Caco-2 (cell line): ENCODE data around the gene RGL4. TPM values are rescaled to one million over a fixed set of nuclear protein-coding genes. Genes with fewer than 3 reads are reported as not detected.

Experiments
- BruUV-seq: library from RNA; stranded (reverse); fragments of 400-500 nt; replicated peaks from 2 replicates; lab custom pipeline; 2021; lab: Mats Ljungman, UMichigan
- CTCF ChIA-PET: fragments of 300-600 bp; sonication (Branson Sonifier 250); formaldehyde crosslinking; loops from one replicate; lab custom pipeline; 2022; ENCODE audit warnings: antibody characterized with exemption; lab: Charles Lee
- POLR2A ChIA-PET: fragments of 300-600 bp; sonication (Branson Sonifier 250); formaldehyde crosslinking; loops from one replicate; lab custom pipeline; 2022; ENCODE audit warnings: antibody characterized with exemption; lab: Charles Lee
- DNase-seq, 2 experiments: peaks; one replicate each; pipeline versions ENCODE4 v3.0.0 to v3.0.0-alpha.2; 2020 to 2022
- H3K27me3 ChIP-seq: replicated peaks from 2 replicates; pipeline ENCODE4 v1.6.0; 2011; ENCODE audit warnings: low read length; ENCODE audit not compliant: control insufficient read depth, insufficient read depth
- H3K36me3 ChIP-seq: 2 replicates; pipeline ENCODE4 v1.5.1; 2011; ENCODE audit warnings: low read length; ENCODE audit not compliant: control insufficient read depth, insufficient read depth
- H3K4me1 ChIP-seq: fragments of 250-450 bp; sonication (Bioruptor Pico); 2 replicates; pipeline ENCODE4 v1.5.1; 2020; ENCODE audit warnings: mild to moderate bottlenecking
- H3K4me3 ChIP-seq: 2 replicates; pipeline ENCODE4 v1.5.1; 2011; ENCODE audit warnings: low read depth, mild to moderate bottlenecking, control low read depth, low read length
- H3K9me3 ChIP-seq: fragments of 250-450 bp; sonication (Bioruptor Pico); 2 replicates; pipeline ENCODE4 v1.5.1; 2020; ENCODE audit warnings: mild to moderate bottlenecking, moderate library complexity
- H3K27ac Mint-ChIP-seq: one replicate; pipeline ENCODE4 v1.8.0; 2022; ENCODE audit warnings: mixed read lengths; ENCODE audit not compliant: unreplicated experiment
- H3K27me3 Mint-ChIP-seq: one replicate; pipeline ENCODE4 v1.8.0; 2022; ENCODE audit warnings: mixed read lengths; ENCODE audit not compliant: insufficient read depth, unreplicated experiment
- H3K36me3 Mint-ChIP-seq: one replicate; pipeline ENCODE4 v1.8.0; 2022; ENCODE audit warnings: mild to moderate bottlenecking, mixed read lengths; ENCODE audit not compliant: insufficient read depth, unreplicated experiment
- H3K4me1 Mint-ChIP-seq: one replicate; pipeline ENCODE4 v1.8.0; 2022; ENCODE audit warnings: low read depth, mixed read lengths; ENCODE audit not compliant: unreplicated experiment
- H3K4me3 Mint-ChIP-seq: one replicate; pipeline ENCODE4 v1.8.0; 2022; ENCODE audit warnings: mild to moderate bottlenecking, moderate library complexity, mixed read lengths; ENCODE audit not compliant: unreplicated experiment
- H3K9me3 Mint-ChIP-seq: one replicate; pipeline ENCODE4 v1.8.0; 2022; ENCODE audit warnings: mixed read lengths; ENCODE audit not compliant: unreplicated experiment
- intact Hi-C: fragments of 100-400 bp; cut with micrococcal nuclease; formaldehyde crosslinking; loops from one replicate; pipeline ENCODE4 v1.10.0; 2022; ENCODE audit not compliant: unreplicated experiment
- total RNA-seq: library from RNA; stranded (reverse); gene quantifications from 2 replicates; pipeline ENCODE4 v1.2.3, GENCODE V29; 2022
- TF ChIP-seq, protein P1 (sequence below), 2 experiments: fragments of 200-600 bp in 1 of 2; IDR thresholded peaks; 1 replicate in 1 of 2; 2 replicates in 1 of 2; pipeline versions ENCODE4 v1.5.1 to v1.8.0; 2011 to 2022; ENCODE audit warnings: antibody characterized with exemption in 1 of 2, control low read depth in 1 of 2, inconsistent platforms in 1 of 2, low read depth in 1 of 2, low read length in 1 of 2, mild to moderate bottlenecking in 1 of 2, moderate library complexity in 1 of 2; ENCODE audit not compliant: insufficient read depth in 1 of 2, severe bottlenecking in 1 of 2, unreplicated experiment in 1 of 2

Gene RGL4
- total RNA-seq, 1 experiment from 2014 or later: not detected

DNA sequence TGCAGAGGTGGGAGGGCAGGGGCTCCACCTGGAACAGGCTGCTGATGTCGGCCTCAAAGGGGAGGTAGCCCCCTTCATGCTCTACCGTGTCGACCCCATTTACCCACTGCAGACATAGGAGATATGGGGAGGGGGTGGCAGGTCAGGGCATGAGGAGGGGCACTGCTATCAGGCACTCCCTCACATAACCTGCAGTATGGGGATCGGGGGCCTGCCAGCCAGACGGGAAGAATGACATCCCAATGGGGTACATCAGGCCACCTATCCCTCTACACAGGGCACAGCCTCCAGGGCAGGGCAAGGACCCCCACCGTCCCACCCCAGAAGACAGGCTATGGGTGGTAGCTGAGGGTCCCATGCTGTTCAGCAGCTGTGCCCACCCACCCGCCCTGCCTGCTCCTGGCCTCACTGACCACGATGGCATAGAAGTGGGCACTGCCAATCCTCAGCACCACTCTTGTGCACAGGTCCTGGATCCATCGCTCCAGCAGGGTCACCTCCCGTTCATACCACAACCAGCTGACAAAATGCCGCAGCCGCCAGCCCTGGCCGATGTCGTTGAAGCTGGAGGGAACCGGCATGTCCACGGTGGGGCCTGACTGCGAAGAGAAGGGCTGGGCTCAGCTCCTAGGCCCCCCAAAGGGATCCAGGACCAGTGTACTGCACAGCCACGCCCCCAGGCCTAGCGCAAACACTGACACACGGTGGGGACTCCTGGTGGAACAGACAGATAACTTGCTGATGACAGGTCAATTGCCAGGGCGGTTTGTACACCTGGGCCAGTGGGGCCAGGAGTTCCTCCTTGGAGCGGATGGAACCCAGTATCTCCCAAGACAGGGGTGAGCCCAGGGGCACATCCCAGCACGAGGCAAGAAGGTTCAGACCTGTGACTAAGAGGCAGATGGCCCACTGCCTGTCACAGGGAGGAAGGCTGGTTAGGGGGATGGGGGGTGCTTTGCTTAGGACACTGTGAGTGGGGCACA, 24.1 kb downstream of the RGL4 start:
- TF ChIP-seq, protein P1, sequence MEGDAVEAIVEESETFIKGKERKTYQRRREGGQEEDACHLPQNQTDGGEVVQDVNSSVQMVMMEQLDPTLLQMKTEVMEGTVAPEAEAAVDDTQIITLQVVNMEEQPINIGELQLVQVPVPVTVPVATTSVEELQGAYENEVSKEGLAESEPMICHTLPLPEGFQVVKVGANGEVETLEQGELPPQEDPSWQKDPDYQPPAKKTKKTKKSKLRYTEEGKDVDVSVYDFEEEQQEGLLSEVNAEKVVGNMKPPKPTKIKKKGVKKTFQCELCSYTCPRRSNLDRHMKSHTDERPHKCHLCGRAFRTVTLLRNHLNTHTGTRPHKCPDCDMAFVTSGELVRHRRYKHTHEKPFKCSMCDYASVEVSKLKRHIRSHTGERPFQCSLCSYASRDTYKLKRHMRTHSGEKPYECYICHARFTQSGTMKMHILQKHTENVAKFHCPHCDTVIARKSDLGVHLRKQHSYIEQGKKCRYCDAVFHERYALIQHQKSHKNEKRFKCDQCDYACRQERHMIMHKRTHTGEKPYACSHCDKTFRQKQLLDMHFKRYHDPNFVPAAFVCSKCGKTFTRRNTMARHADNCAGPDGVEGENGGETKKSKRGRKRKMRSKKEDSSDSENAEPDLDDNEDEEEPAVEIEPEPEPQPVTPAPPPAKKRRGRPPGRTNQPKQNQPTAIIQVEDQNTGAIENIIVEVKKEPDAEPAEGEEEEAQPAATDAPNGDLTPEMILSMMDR (IDR thresholded peaks at IDR 0.05; ENCODE audit: insufficient read depth in 1 of 2, low read depth in 1 of 2, low read length in 1 of 2, severe bottlenecking in 1 of 2, unreplicated experiment in 1 of 2): no peak
- Histone ChIP-seq H3K4me1 (peaks cover 4% of the 10 kb centered on the region; the same call in 1 of the 2 replicates), H3K4me3 (no peak overlapping the region), H3K27me3 (no peaks in the 10 kb centered on the region), H3K9me3 (no peaks in the 10 kb centered on the region), H3K36me3 (no peaks in the 10 kb centered on the region; the same call in 1 of the 2 replicates)
- BruUV-seq: no TSS peak
- CTCF ChIA-PET: no interaction called here
- H3K27ac Mint-ChIP-seq: no peak overlapping the region
- peak overlapping the region; percentile 74 for H3K4me3 Mint-ChIP-seq
- intact Hi-C loops: no loop called here
- H3K4me1 Mint-ChIP-seq: no peaks in the 10 kb centered on the region
- H3K9me3 Mint-ChIP-seq: no peaks in the 10 kb centered on the region
- H3K36me3 Mint-ChIP-seq: peaks cover 36% of the 10 kb centered on the region
- peak in 1 of 2 experiments; percentile 15 for DNase-seq
- H3K27me3 Mint-ChIP-seq: no peaks in the 10 kb centered on the region
- POLR2A ChIA-PET: interaction anchor here (0.6 kb wide), 1 partner anchor 84 kb away, joined by 3 read pairs; no protein-coding TSS in a partner anchor

DNA sequence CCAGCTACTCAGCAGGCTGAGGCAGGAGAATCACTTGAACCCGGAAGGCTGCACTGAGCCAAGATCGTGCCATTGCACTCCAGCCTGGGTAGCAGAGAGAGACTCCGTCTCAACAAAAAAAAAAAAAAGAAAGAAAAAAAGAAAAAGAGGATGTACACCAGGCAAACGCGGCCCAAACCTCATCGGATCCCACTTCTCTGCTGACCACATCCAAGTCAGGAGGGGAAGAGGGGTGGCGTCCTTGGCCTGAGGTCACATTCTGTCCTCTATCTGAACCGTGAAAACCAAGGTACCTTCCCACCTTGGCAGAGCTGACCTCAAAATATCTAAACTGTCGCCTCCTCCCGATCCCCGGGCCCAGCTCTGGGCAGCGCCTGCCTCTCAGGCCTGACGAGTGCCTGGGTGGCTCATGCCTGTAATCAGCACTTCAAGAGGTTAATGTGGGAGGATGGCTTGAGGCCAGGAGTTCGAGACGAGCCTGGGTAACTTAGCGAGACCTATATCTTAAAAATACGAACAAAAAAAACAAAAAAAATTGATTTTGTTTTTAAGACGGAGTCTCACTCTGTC, 25.1 kb downstream of the RGL4 start:
- Mint-ChIP-seq H3K4me3 (peak overlapping the region; percentile 74), H3K9me3 (no peaks in the 10 kb centered on the region)
- CTCF ChIA-PET: no interaction called here

More for the DNA sequence above, 25.1 kb downstream of the RGL4 start:
- Mint-ChIP-seq H3K4me1 (no peaks in the 10 kb centered on the region), H3K36me3 (peaks cover 27% of the 10 kb centered on the region), H3K27me3 (no peaks in the 10 kb centered on the region), H3K27ac (no peak overlapping the region)
- TF ChIP-seq, protein P1 (IDR thresholded peaks at IDR 0.05; ENCODE audit: insufficient read depth in 1 of 2, low read depth in 1 of 2, low read length in 1 of 2, severe bottlenecking in 1 of 2, unreplicated experiment in 1 of 2): no peak
- Histone ChIP-seq H3K4me1 (peaks cover 4% of the 10 kb centered on the region; the same call in 1 of the 2 replicates), H3K36me3 (no peaks in the 10 kb centered on the region; the same call in 1 of the 2 replicates), H3K4me3 (peak overlapping the region; percentile 9; the same call in 1 of the 2 replicates), H3K27me3 (no peaks in the 10 kb centered on the region), H3K9me3 (no peaks in the 10 kb centered on the region)
- BruUV-seq: no TSS peak
- no peak for DNase-seq
- POLR2A ChIA-PET: no interaction called here
- intact Hi-C loops: loop anchor here (2.0 kb wide), 1 partner anchor 95 kb away; no protein-coding TSS in a partner anchor
